Measurements from ENCODE around the gene LPIN3. TPM values are rescaled to one million over a fixed set of nuclear protein-coding genes. Genes with fewer than 3 reads are reported as not detected.

LPIN3 gene
- total RNA-seq, 1 donor from 2014 or later = 32.2 TPM

DNA sequence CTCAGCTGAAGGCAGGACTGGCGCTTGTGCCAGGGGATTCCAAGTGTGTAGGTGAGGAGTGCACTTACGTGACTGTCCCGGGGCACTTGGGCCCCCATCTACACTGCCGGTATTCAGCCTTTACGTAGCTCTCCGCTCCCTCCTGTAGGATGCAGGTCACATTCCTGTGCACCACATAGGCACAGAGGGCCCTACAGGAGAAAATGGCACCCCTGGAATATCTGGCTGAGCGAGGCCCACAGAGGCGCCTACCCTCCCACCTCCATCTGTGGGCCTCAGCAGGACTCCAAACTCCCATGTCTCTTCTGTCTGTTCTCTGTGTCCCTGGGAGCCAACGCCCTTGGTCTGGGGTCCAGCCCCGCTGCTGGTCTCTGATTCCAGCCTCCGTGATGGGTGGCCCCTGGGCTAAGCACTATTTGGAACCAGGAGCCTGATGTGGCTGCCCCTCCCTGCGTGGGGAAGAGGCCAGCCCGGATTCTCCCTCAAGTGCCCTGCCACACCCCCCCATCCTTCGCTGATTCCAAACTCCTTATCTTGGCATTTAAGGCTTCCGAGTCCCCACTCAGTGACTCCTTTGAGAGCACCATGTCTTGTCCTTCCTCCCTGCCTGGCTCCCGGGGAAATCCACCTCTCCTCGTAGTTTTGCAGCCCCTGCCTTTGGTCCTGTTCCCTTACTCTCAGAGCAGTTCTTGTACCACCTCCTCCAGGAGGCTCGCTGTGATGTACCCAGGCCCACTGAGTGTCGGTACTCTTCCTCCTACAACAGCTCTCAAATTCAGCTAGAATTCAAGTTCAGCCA lies 24.5 kb downstream of the LPIN3 start:
- no peak for ATAC-seq
- no peak for DNase-seq (ENCODE audit: low spot score)

DNA sequence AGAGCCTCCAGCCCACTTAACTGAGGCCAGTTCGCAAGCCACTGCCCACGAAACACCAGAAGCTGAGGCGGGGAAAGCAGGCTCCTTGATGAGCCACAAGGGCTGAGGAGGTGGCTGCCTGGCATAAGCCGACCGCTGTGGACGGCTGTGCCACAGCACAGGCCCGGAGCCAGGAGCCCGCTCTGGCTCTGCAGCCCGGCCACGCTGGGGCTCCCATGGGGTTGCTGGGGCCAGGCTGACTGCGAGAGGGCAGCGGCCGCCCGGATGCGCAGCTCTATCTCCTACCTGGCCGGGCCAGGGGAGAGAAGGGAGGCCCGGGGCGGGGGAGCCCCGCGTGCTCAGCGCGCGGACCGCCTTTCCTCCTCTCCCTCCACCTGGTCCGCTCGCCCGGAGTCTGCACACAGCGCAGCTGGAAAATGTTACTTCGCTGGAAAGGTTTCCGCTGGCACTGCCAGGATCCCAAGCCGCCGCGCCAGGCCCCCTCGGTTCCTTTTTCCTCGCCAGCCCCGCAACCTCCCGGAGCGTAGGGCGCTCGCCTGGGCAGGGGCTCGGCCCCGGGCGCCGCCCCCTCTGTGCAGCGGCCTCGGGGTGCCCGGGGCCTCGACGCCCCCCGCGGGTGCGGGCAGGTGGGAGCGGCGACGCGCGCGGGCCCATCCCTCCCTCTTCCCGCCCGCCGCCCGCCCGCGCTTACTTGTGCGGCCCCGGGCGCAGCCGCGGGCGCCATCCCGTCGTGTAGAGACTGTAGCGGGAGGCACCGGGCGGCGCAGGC lies 25.3 kb downstream of the LPIN3 start:
- ATAC-seq (peak; percentile 38), DNase-seq (ENCODE audit: low spot score) (no peak)

- no peak for ATAC-seq
- DNase-seq (ENCODE audit: low spot score) = no peak
These were observed 26.1 kb downstream of the LPIN3 start, which contains the start of gene EMILIN3 for GRCh38 chr20:41366546-41367392. Gene EMILIN3, minus strand, starts transcription at chr20:41366818. Its CDS starts 184 bp downstream, at chr20:41366634.

- DNase-seq (ENCODE audit: low spot score) (no peak), ATAC-seq (no peak)
These were observed 26.7 kb downstream of the LPIN3 start for GRCh38 chr20:41367393-41367695.

GRCh38 chr20:41367956-41368355 lies 27.3 kb downstream of the LPIN3 start:
- ATAC-seq (no peak), DNase-seq (ENCODE audit: low spot score) (no peak)

- DNase-seq (ENCODE audit: low spot score) (no peak), ATAC-seq (no peak)
These were observed 29.1 kb downstream of the LPIN3 start for GRCh38 chr20:41369673-41370072.

GRCh38 chr20:41370176-41370575 lies 29.6 kb downstream of the LPIN3 start:
- DNase-seq (ENCODE audit: low spot score) = no peak
- no peak for ATAC-seq

DNA sequence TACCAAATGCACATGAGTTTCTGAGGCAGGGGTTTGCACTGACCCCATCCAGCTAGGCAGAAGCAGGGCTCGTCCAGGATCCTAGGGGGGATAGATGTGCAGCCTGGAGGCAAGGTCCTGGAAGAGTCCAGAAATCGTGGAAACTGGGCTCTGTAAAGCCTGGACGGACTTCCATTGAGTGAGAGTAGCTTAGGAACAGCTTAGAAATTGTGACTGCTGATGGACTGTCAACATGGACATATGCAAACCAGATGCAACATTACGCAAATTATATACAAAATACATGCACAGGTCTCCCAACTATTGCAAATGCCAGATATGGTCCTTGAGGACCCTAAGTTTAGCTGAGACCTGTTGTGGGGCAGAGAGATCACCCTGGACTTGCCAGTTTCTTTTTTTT lies 30.8 kb downstream of the LPIN3 start:
- no peak for ATAC-seq
- DNase-seq (ENCODE audit: low spot score) = no peak

- ATAC-seq = no peak
- no peak for DNase-seq (ENCODE audit: low spot score)
These were observed 32.7 kb downstream of the LPIN3 start for GRCh38 chr20:41373251-41373783.

GRCh38 chr20:41373931-41374920 lies 33.6 kb downstream of the LPIN3 start:
- no peak for DNase-seq (ENCODE audit: low spot score)
- no peak for ATAC-seq

DNA sequence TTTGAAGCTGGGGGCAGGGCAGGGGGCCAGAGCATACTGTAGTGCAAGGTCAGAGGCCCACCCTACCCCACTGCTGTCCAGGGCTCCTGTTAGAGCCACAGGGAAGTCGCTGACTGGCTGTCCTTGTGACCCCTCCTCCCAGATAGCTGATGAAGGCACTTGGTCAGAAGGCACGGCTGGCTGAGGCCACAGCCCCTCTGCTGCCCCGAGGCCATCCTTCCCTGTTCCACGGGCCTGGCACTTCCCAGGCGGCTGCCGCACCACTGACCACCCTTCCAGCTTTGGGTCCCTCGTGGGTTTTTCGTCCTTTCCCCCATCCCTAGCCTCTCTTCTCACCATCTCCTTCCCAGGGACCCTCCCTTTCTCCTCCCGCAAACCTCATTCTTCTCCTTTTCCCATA lies 35.2 kb downstream of the LPIN3 start:
- DNase-seq (ENCODE audit: low spot score) (no peak), ATAC-seq (no peak)

GRCh38 chr20:41376349-41376748 lies 35.7 kb downstream of the LPIN3 start:
- ATAC-seq = no peak
- DNase-seq (ENCODE audit: low spot score) = no peak

GRCh38 chr20:41377275-41377674 lies 36.7 kb downstream of the LPIN3 start:
- ATAC-seq = no peak
- no peak for DNase-seq (ENCODE audit: low spot score)

DNA sequence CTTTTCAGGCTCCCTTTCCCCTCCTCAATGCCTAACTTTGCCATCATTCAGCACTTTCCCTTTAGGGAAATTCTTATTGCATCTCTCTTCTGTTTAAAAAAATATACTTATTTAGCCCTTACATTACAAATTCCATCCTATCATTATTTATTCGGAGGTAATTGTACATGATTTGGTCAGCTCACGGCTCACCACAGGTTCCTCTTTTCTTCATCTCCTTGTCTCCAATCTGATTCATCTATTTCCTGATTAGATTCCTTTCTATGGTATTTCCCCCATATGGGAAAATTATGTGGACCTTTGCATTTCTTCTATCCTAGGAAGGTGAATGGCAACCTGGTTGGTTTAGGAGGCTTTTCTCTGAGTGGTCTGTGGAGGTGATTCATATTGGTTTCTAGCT lies 38.9 kb downstream of the LPIN3 start:
- ATAC-seq (no peak), DNase-seq (ENCODE audit: low spot score) (no peak)

DNA sequence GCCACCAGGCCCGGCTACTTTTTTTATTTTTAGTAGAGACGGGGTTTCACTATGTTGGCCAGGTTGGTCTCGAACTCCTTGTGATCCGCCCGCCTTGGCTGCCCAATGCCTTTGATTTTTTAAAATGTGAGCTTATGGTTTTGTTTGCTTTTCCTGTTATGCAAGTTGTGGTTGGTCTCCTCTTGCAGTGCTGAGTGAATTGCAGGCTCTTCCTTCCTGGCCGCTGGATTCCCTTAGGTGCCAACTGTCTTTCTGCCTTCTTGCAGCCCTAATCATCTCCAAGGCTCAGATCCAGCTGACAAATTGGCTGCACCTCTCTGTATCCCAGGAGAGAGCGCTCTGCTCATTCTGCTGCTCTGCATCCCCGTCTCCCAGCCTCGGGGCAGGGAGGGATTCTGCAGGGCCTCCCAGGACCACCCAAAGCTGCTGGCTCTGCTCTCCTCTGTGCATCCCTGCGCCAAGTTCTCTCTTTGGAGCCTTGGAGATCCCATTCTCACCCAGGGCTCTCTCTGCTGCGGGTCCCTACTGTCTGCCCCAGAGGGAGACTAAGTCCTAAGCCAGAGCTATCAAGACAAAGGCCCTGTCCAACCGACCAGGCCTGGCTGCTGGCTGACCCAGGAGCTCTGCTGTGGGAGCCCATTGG lies 40.1 kb downstream of the LPIN3 start:
- ATAC-seq (no peak), DNase-seq (ENCODE audit: low spot score) (no peak)

DNA sequence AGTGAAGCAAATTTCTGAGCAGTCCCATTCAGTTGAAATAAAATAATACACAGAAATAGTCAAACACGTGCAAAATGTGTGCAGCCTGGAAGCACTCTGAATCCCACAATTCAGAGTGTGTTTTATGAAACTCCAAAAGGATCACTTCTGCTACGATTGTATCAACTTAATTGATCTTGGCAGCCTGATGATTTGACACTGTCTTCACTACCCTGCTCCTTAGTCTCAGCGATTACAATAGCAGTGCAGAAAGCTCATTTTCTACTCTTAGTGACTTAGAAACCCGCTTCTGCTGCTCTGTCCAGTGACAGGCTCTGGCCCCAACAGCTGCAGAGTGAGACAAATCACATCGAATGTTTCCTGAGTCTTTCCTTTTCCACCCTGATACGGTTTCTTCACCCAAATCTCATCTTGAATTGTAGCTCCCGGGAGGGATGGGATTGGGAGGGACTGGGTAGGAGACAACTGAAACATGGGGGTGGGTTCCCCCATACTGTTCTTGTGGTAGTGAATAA lies 42.2 kb downstream of the LPIN3 start:
- no peak for DNase-seq (ENCODE audit: low spot score)
- no peak for ATAC-seq

- ATAC-seq = no peak
- DNase-seq (ENCODE audit: low spot score) = no peak
These were observed 46.1 kb downstream of the LPIN3 start for GRCh38 chr20:41386502-41387427.

GRCh38 chr20:41387444-41387851 lies 46.8 kb downstream of the LPIN3 start:
- ATAC-seq = no peak
- DNase-seq (ENCODE audit: low spot score) = no peak
